Measurements from ENCODE around the gene ARMC12. TPM values are rescaled to one million over a fixed set of nuclear protein-coding genes. Genes with fewer than 3 reads are reported as not detected.
A peak's percentile ranks its signal among the peaks of the same experiment; 100 is the strongest.

The ARMC12 gene
- total RNA-seq, 1 donor, result 0.43 TPM

DNA sequence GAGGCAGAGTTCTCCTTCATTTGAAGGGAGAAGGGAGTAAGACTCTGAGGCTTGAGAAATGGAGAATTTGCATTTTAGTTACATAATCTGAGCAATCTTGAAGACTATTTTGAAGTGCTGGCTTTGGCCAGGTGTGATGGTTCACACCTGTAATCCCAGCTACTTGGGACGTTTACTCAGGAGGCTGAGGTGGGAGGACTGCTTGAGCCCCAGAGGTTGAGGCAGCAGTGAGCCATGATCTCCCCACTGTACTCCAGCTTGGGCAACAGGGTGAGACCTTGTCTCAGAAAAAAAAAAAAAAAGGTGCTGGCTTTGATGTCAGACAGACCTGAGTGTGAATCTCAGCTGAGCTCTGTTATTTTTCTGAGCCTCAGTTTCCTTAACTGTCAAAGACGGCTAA, 12.4 kb upstream of the ARMC12 start:
- no peak overlapping the region for H3K4me3 ChIP-seq (ENCODE audit: low read depth, low read length)
- no peak for DNase-seq (ENCODE audit: low read depth)
- no peak for TF ChIP-seq CTCF (IDR thresholded peaks at IDR 0.05; ENCODE audit: insufficient read depth, low read depth, low read length)

DNA sequence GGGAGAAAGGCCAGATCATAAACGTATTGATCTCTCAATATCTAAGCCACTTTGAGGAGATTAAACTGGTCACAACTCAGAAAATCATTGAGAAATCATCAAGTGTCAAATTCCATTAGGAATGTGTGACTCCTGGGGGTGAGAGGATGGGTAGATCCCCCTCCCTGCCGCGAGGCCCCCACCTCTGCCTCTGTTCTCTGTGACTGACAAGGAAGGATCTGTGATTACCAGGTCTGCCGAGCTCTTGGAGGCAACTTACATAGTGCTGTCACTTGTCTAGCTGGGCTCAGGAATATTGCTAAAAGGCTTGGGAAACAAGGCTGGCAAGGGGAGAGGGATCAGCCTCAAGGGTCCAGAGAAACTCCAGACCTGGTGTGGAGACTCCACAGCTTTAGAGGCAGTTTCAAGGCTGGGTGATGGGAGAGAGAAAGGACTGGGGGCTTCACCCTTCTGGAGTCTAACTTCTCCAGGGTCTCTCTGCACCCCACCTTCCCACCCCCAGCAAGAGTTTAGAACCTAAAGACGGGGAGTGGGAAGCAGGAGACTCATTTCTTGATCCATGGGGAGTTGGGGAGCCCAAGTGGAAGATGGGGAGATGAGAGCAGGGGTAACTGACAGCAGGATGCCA, 11.6 kb upstream of the ARMC12 start:
- TF ChIP-seq CTCF (IDR thresholded peaks at IDR 0.05; ENCODE audit: insufficient read depth, low read depth, low read length), result no peak
- H3K4me3 ChIP-seq (ENCODE audit: low read depth, low read length), result no peak overlapping the region
- DNase-seq (ENCODE audit: low read depth), result no peak

- H3K4me3 ChIP-seq (ENCODE audit: low read depth, low read length), result no peak overlapping the region
- peak; percentile 80 for DNase-seq (ENCODE audit: low read depth)
- no peak for TF ChIP-seq CTCF (IDR thresholded peaks at IDR 0.05; ENCODE audit: insufficient read depth, low read depth, low read length)
These were observed 11.0 kb upstream of the ARMC12 start for GRCh38 chr6:35725721-35726438.

DNA sequence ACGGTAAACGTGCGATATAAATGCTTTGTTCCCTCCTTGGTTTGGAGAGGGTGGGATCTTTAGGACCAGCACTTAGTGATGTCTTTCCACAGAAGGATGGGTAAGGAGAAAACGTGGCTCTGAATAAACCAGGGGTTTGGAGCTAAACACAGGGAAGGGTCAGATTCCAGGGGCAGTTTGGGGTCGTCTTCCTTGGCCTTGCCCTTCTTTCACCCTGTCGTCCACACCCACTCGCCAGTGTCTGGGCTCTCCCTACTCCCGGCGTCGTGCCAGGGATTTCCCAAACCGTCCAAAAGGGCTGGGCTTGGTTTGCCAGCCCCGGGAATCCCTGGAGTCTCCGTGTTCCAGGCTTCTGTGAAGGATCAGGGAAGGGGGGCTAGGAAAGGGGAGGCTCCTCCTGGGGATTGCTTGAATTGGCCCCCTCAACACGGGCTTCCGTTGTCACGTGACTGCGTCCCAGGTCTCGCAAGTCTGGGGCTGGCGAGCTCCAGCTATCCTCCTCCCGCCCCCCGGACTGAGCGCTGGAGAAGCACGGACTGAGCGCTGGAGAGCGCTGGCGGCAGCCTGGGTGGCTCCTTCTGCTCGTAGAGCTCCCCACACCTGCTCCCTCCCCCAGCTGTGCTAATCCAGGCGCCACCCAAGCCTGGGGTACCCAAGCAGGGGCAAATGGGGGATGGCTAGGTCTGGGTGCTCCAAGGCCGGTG, 9.4 kb upstream of the ARMC12 start:
- peak overlapping the region; percentile 66 for H3K4me3 ChIP-seq (ENCODE audit: low read depth, low read length)
- peak; percentile 95 for DNase-seq (ENCODE audit: low read depth)
- no peak for TF ChIP-seq CTCF (IDR thresholded peaks at IDR 0.05; ENCODE audit: insufficient read depth, low read depth, low read length)

DNA sequence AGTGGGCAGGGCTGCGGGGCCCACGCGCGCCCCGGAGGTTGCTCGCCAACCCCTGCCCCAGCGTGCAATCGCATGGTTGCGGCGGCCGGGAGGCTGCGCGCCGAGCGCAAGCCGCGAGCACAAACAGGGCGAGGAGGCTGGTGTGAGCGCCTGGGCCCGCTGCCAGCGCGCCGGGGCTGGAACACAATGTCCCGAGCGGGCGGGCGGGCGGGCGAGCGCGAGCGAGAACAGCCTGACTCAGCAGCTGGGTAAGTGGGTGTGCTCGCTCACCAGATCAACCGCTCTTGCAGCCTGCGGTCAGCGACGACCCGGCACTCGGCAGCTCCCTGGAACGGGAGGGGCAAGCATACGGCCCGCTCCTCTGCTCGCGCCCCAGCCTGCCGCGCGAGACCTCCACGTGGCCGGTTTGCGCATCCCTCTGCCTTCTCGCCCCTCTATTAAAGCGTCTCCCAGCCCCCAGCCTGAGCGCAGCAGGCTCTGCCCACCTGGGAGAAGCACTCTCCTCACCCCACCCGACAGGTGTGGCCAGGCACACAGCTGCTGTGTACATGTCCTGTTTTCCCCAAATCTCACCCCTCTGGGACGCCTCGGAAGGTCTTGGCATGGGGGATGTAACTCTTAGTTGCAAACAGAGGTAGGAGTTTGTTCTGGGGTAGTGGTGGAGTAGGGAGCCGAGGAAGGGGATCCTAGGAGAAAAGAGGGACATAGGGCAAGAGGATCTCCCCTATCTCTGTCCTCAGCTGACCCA, 8.7 kb upstream of the ARMC12 start:
- DNase-seq (ENCODE audit: low read depth), result peak; percentile 98
- peak overlapping the region; percentile 66 for H3K4me3 ChIP-seq (ENCODE audit: low read depth, low read length)
- no peak for TF ChIP-seq CTCF (IDR thresholded peaks at IDR 0.05; ENCODE audit: insufficient read depth, low read depth, low read length)
